GM21515 (cell line): Measurements from ENCODE around the gene LIN54.
"Not testable (repeated sequence)": the region's sequence is repeated elsewhere in the genome, so short reads cannot be mapped to it uniquely, and the experiment has no call there.

ENCODE experiments used
- ATAC-seq: cut with Tn5 transposase; IDR thresholded peaks from one replicate; pipeline ENCODE4 v1.9.1; 2021; ENCODE audit not compliant: unreplicated experiment

Gene LIN54

GRCh38 chr4:82951196-82951595 lies 59.4 kb downstream of the LIN54 start:
- ATAC-seq, result no peak

- ATAC-seq, result no peak
Observed at GRCh38 chr4:82948647-82949204, 61.9 kb downstream of the LIN54 start.

- no peak for ATAC-seq
Observed at GRCh38 chr4:82947498-82947897, 63.1 kb downstream of the LIN54 start.

- no peak for ATAC-seq
Observed at GRCh38 chr4:82939414-82939813, 71.2 kb downstream of the LIN54 start.

GRCh38 chr4:82934441-82934840 lies 76.2 kb downstream of the LIN54 start:
- no peak for ATAC-seq

GRCh38 chr4:82930848-82931755 lies 79.5 kb downstream of the LIN54 start:
- ATAC-seq, result no peak

- ATAC-seq, result no peak
Observed at GRCh38 chr4:82921795-82922194, 88.8 kb downstream of the LIN54 start.

- ATAC-seq, result no peak
Observed at GRCh38 chr4:82919386-82919785, 91.2 kb downstream of the LIN54 start.

- no peak for ATAC-seq
Observed at GRCh38 chr4:82918091-82918490, 92.5 kb downstream of the LIN54 start.

GRCh38 chr4:82913968-82914367 lies 96.7 kb downstream of the LIN54 start:
- not testable (repeated sequence) for ATAC-seq

GRCh38 chr4:82913305-82913704 lies 97.3 kb downstream of the LIN54 start:
- no peak for ATAC-seq

GRCh38 chr4:82909326-82909725 lies 101.3 kb downstream of the LIN54 start:
- no peak for ATAC-seq

GRCh38 chr4:82906469-82906868 lies 104.2 kb downstream of the LIN54 start:
- peak; percentile 57 for ATAC-seq

- peak; percentile 51 for ATAC-seq
Observed at GRCh38 chr4:82905205-82905604, 105.4 kb downstream of the LIN54 start.

- no peak for ATAC-seq
Observed at GRCh38 chr4:82903737-82904136, 106.9 kb downstream of the LIN54 start.

GRCh38 chr4:82901183-82901718 lies 109.4 kb downstream of the LIN54 start:
- ATAC-seq, result no peak

- ATAC-seq, result peak; percentile 88
Observed at GRCh38 chr4:82900411-82901182, 110.0 kb downstream of the LIN54 start, which contains the start of gene THAP9. Gene THAP9 (plus strand): TSS chr4:82900735. CDS start chr4:82900803, 68 bp downstream.

GRCh38 chr4:82900066-82900410 lies 110.6 kb downstream of the LIN54 start:
- peak; percentile 9 for ATAC-seq

- no peak for ATAC-seq
Observed at GRCh38 chr4:82899374-82900065, 111.1 kb downstream of the LIN54 start.

GRCh38 chr4:82898322-82899243 lies 112.0 kb downstream of the LIN54 start:
- no peak for ATAC-seq
